Ishikawa (cell line): ENCODE data around the gene CFAP141.

Experiments
- CEBPB ChIP-seq: IDR thresholded peaks from 2 replicates; pipeline ENCODE4 v1.6.1; 2012
- CREB1 ChIP-seq: IDR thresholded peaks from 2 replicates; pipeline ENCODE4 v1.6.1; 2012; ENCODE audit warnings: low read depth
- EGR1 ChIP-seq: IDR thresholded peaks from 2 replicates; pipeline ENCODE4 v1.6.1; 2012
- EP300 ChIP-seq: IDR thresholded peaks from 2 replicates; pipeline ENCODE4 v1.6.1; 2012; ENCODE audit warnings: borderline replicate concordance
- FOXM1 ChIP-seq: IDR thresholded peaks from 2 replicates; pipeline ENCODE4 v1.6.1; 2012; ENCODE audit warnings: low read depth, borderline replicate concordance
- MAX ChIP-seq: IDR thresholded peaks from 2 replicates; pipeline ENCODE4 v1.6.1; 2012
- NFIC ChIP-seq: IDR thresholded peaks from 2 replicates; pipeline ENCODE4 v1.6.1; 2012
- RAD21 ChIP-seq: IDR thresholded peaks from 2 replicates; pipeline ENCODE4 v1.6.1; 2012; ENCODE audit warnings: low read depth
- REST ChIP-seq: IDR thresholded peaks from 2 replicates; pipeline ENCODE4 v1.6.1; 2012; ENCODE audit warnings: low read depth, mild to moderate bottlenecking
- TAF1 ChIP-seq: IDR thresholded peaks from 2 replicates; pipeline ENCODE4 v1.6.1; 2012; ENCODE audit warnings: low read depth, mild to moderate bottlenecking
- TCF12 ChIP-seq: IDR thresholded peaks from 2 replicates; pipeline ENCODE4 v1.6.1; 2012; ENCODE audit warnings: low read depth
- TEAD4 ChIP-seq: IDR thresholded peaks from 2 replicates; pipeline ENCODE4 v1.6.1; 2012
- YY1 ChIP-seq: IDR thresholded peaks from 2 replicates; pipeline ENCODE4 v1.6.1; 2012; ENCODE audit warnings: low read depth
- ZBTB7A ChIP-seq: IDR thresholded peaks from 2 replicates; pipeline ENCODE4 v1.6.1; 2012; ENCODE audit warnings: low read depth
- TF ChIP-seq, protein P1 (sequence below): IDR thresholded peaks from 2 replicates; pipeline ENCODE4 v1.6.1; 2012

CFAP141 gene

GRCh38 chr1:154166207-154166606 lies 39.9 kb downstream of the CFAP141 start:
- no peak for TF ChIP-seq FOXM1
- TF ChIP-seq TAF1: no peak
- TF ChIP-seq RAD21: no peak
- no peak for TF ChIP-seq EP300

DNA sequence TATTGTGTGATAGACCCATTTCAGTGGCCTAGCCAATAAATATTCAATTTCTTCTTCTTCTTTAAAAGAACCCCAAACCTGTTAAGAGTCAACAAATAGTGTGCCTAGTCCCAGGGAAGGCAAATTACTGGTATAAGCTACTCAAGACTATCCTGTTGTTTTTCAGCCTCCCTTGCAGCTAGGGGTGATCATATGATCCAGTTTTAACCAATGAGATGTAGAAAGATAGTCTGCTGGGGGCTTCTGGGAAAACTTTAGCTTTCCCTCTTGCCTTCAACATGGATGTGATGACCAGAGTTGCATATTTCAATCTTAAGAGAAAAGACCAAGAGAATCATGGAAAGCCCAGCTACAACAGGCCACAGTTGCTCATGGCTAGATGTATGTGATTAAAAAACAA lies 46.6 kb downstream of the CFAP141 start:
- no peak for TF ChIP-seq CEBPB
- no peak for TF ChIP-seq TCF12
- TF ChIP-seq CREB1: no peak
- TF ChIP-seq TAF1: no peak
- no peak for TF ChIP-seq MAX
- no peak for TF ChIP-seq REST
- no peak for TF ChIP-seq FOXM1
- no peak for TF ChIP-seq RAD21
- no peak for TF ChIP-seq EGR1
- TF ChIP-seq NFIC: no peak
- no peak for TF ChIP-seq YY1
- no peak for TF ChIP-seq EP300
- TF ChIP-seq TEAD4: no peak

GRCh38 chr1:154158307-154159125 lies 47.6 kb downstream of the CFAP141 start:
- TF ChIP-seq FOXM1: no peak

DNA sequence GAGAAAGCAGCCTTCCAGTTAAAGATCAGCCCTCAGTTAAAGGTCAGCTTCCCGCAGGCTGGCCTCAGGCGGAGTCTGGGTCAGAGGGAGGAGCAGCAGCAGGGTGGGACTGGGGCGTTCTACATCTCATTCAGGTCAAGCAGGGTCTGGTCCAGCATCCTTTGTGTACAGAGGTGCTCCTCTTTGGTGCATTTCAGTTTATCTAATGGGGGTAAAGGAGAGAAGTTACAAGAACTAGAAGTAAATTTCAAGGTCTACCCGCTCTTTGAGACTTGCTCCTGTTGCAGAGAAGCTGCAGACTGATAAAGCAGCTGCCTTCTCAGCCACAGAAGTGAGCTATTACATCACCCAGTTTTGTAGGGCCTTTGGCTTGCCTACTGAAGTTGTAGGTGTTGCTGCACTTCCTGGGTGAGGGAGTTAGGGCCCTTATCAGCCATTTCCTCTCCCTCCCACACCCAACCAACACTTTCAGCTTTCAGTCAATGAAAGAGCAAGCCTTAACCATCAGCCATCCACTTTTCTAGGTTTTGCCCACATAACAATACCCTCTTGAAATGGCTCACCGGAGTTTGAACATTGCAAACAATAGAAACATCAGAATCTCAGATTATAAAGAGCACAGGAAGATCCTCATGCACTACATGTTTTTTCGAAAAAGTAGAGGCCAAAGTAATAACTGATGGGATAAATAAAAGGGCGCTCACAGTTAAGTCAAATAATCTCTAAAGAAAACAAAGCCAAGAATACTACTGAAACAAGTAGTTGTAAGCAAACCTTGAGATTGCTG lies 48.4 kb downstream of the CFAP141 start:
- TF ChIP-seq YY1 (no peak), EP300 (no peak), CREB1 (no peak), MAX (no peak)

GRCh38 chr1:154155251-154155650 lies 50.9 kb downstream of the CFAP141 start:
- TF ChIP-seq CREB1 (no peak), RAD21 (no peak), MAX (no peak), YY1 (no peak), FOXM1 (no peak)
- TF ChIP-seq, protein P1, sequence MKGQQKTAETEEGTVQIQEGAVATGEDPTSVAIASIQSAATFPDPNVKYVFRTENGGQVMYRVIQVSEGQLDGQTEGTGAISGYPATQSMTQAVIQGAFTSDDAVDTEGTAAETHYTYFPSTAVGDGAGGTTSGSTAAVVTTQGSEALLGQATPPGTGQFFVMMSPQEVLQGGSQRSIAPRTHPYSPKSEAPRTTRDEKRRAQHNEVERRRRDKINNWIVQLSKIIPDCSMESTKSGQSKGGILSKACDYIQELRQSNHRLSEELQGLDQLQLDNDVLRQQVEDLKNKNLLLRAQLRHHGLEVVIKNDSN: no peak

GRCh38 chr1:154154534-154155191 lies 51.5 kb downstream of the CFAP141 start, which contains the start of gene NUP210L:
Gene NUP210L (minus strand): TSS chr1:154155073.
- TF ChIP-seq YY1 (no peak), FOXM1 (no peak)

GRCh38 chr1:154154053-154154452 lies 52.1 kb downstream of the CFAP141 start:
- TF ChIP-seq REST (no peak), CREB1 (no peak), FOXM1 (no peak), EGR1 (no peak), MAX (no peak), YY1 (no peak), TAF1 (no peak), TCF12 (no peak), CEBPB (no peak), EP300 (no peak), TEAD4 (no peak), NFIC (no peak), RAD21 (no peak), ZBTB7A (no peak)
- TF ChIP-seq, protein P1: no peak
